ENCODE results near the gene DBN1. TPM values are rescaled to one million over a fixed set of nuclear protein-coding genes. Genes with fewer than 3 reads are reported as not detected.

DBN1 gene
- total RNA-seq, 2 donors from 2014 or later = 322 to 383 TPM

- no peak for DNase-seq
- H3K27me3 ChIP-seq (ENCODE audit: control insufficient read depth, insufficient read depth, low read length, poor library complexity, severe bottlenecking) = peaks cover 24% of the 10 kb centered on the region
- no peak overlapping the region for H3K27ac Mint-ChIP-seq
- TF ChIP-seq, protein P1, sequence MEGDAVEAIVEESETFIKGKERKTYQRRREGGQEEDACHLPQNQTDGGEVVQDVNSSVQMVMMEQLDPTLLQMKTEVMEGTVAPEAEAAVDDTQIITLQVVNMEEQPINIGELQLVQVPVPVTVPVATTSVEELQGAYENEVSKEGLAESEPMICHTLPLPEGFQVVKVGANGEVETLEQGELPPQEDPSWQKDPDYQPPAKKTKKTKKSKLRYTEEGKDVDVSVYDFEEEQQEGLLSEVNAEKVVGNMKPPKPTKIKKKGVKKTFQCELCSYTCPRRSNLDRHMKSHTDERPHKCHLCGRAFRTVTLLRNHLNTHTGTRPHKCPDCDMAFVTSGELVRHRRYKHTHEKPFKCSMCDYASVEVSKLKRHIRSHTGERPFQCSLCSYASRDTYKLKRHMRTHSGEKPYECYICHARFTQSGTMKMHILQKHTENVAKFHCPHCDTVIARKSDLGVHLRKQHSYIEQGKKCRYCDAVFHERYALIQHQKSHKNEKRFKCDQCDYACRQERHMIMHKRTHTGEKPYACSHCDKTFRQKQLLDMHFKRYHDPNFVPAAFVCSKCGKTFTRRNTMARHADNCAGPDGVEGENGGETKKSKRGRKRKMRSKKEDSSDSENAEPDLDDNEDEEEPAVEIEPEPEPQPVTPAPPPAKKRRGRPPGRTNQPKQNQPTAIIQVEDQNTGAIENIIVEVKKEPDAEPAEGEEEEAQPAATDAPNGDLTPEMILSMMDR (conservative IDR thresholded peaks at IDR 0.05) = no peak
- H3K4me1 ChIP-seq (ENCODE audit: control insufficient read depth, insufficient read depth, low read length) = no peaks in the 10 kb centered on the region
- no peak overlapping the region for H3K27ac ChIP-seq (ENCODE audit: low read depth, low read length)
- no peaks in the 10 kb centered on the region for H3K36me3 Mint-ChIP-seq (ENCODE audit: low read depth)
- H3K27me3 Mint-ChIP-seq (ENCODE audit: insufficient read depth) = peaks cover 44% of the 10 kb centered on the region
- H3K4me3 Mint-ChIP-seq = no peak overlapping the region
- no peak overlapping the region for H3K9ac ChIP-seq (ENCODE audit: extremely low read depth, low read length, poor library complexity, severe bottlenecking)
- no peaks in the 10 kb centered on the region for H3K4me1 Mint-ChIP-seq
- H3K9me3 ChIP-seq (ENCODE audit: control insufficient read depth, low read length) = no peaks in the 10 kb centered on the region
- WGBS, 2 experiments (ENCODE audit: insufficient coverage in 1 of 2, insufficient read length in 1 of 2) = 79 to 95% methylated on average over 2 to 3 of the region's 3 CpGs
- H3K4me3 ChIP-seq (ENCODE audit: low read length) = no peak overlapping the region
- no peaks in the 10 kb centered on the region for H3K36me3 ChIP-seq (ENCODE audit: control insufficient read depth, insufficient read depth, low read length)
- no peaks in the 10 kb centered on the region for H3K9me3 Mint-ChIP-seq
Observed at GRCh38 chr5:177414481-177414880, 59.0 kb downstream of the DBN1 start.

DNA sequence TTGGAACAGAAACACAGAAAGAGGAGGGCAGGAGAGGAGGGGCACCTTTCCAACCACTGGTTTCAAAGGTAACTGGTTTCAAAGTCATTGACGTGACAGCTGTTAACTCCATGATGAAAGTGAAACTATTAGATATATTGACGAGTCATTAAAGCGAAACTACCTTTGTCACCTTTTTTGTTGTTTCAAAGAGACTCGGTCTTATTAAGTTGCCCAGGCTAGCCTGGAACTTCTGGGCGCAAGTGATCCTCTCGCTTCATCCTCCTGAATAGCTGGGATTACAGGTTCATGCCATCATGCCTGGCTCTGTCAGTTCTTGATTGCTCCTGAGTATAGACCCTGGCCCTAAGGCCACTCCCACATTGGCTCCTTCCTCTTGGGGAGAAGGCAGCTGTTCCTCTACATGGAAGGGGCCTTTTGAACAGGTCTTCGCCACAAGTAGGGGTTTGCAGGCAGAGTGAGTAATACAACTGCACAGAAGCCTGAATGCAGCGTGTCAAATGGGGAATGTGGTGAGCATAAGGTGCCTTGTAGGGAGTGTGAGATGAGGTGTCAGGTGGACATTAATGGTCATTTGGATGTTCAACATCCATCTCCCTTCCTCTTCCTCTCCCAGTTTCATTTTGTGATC lies 60.7 kb downstream of the DBN1 start:
- Mint-ChIP-seq H3K4me3 (no peak overlapping the region), H3K27ac (no peak overlapping the region), H3K36me3 (ENCODE audit: low read depth) (no peaks in the 10 kb centered on the region), H3K9me3 (no peaks in the 10 kb centered on the region), H3K27me3 (ENCODE audit: insufficient read depth) (peaks cover 60% of the 10 kb centered on the region), H3K4me1 (no peaks in the 10 kb centered on the region)
- 93 to 94% methylated on average over 7 to 8 of the region's 8 CpGs for WGBS, 2 experiments (ENCODE audit: insufficient coverage in 1 of 2, insufficient read length in 1 of 2)
- no peaks in the 10 kb centered on the region for H3K9me3 ChIP-seq (ENCODE audit: control insufficient read depth, low read length)
- DNase-seq = no peak
- no peak overlapping the region for H3K27ac ChIP-seq (ENCODE audit: low read depth, low read length)
- TF ChIP-seq, protein P1 (conservative IDR thresholded peaks at IDR 0.05) = no peak
- H3K36me3 ChIP-seq (ENCODE audit: control insufficient read depth, insufficient read depth, low read length) = no peaks in the 10 kb centered on the region
- H3K27me3 ChIP-seq (ENCODE audit: control insufficient read depth, insufficient read depth, low read length, poor library complexity, severe bottlenecking) = peaks cover 39% of the 10 kb centered on the region
- no peak overlapping the region for H3K9ac ChIP-seq (ENCODE audit: extremely low read depth, low read length, poor library complexity, severe bottlenecking)
- H3K4me1 ChIP-seq (ENCODE audit: control insufficient read depth, insufficient read depth, low read length) = no peaks in the 10 kb centered on the region
- no peak overlapping the region for H3K4me3 ChIP-seq (ENCODE audit: low read length)

- Mint-ChIP-seq H3K36me3 (ENCODE audit: low read depth) (no peaks in the 10 kb centered on the region), H3K9me3 (no peaks in the 10 kb centered on the region), H3K4me3 (no peak overlapping the region), H3K27me3 (ENCODE audit: insufficient read depth) (peaks cover 78% of the 10 kb centered on the region), H3K4me1 (no peaks in the 10 kb centered on the region), H3K27ac (no peak overlapping the region)
- Histone ChIP-seq H3K27me3 (ENCODE audit: control insufficient read depth, insufficient read depth, low read length, poor library complexity, severe bottlenecking) (peaks cover 60% of the 10 kb centered on the region), H3K4me3 (ENCODE audit: low read length) (no peak overlapping the region), H3K27ac (ENCODE audit: low read depth, low read length) (no peak overlapping the region), H3K9me3 (ENCODE audit: control insufficient read depth, low read length) (no peaks in the 10 kb centered on the region), H3K9ac (ENCODE audit: extremely low read depth, low read length, poor library complexity, severe bottlenecking) (no peak overlapping the region), H3K36me3 (ENCODE audit: control insufficient read depth, insufficient read depth, low read length) (no peaks in the 10 kb centered on the region), H3K4me1 (ENCODE audit: control insufficient read depth, insufficient read depth, low read length) (no peaks in the 10 kb centered on the region)
- 81 to 92% methylated on average over 3 of the region's 3 CpGs for WGBS, 2 experiments (ENCODE audit: insufficient coverage in 1 of 2, insufficient read length in 1 of 2)
- TF ChIP-seq, protein P1 (conservative IDR thresholded peaks at IDR 0.05) = no peak
- no peak for DNase-seq
Observed at GRCh38 chr5:177410575-177410974, 62.9 kb downstream of the DBN1 start.
